GM20431 (cell line): ENCODE results near the gene MEIG1.
"Not testable (repeated sequence)": the region's sequence is repeated elsewhere in the genome, so short reads cannot be mapped to it uniquely, and the experiment has no call there.

ENCODE experiments used
- in situ Hi-C: fragments of 300-500 bp; cut with MseI, MboI; formaldehyde crosslinking; loops from one replicate; pipeline ENCODE4 v1.15.0; 2020; ENCODE audit warnings: low sequenced_read_pairs; ENCODE audit not compliant: unreplicated experiment

The MEIG1 gene

DNA sequence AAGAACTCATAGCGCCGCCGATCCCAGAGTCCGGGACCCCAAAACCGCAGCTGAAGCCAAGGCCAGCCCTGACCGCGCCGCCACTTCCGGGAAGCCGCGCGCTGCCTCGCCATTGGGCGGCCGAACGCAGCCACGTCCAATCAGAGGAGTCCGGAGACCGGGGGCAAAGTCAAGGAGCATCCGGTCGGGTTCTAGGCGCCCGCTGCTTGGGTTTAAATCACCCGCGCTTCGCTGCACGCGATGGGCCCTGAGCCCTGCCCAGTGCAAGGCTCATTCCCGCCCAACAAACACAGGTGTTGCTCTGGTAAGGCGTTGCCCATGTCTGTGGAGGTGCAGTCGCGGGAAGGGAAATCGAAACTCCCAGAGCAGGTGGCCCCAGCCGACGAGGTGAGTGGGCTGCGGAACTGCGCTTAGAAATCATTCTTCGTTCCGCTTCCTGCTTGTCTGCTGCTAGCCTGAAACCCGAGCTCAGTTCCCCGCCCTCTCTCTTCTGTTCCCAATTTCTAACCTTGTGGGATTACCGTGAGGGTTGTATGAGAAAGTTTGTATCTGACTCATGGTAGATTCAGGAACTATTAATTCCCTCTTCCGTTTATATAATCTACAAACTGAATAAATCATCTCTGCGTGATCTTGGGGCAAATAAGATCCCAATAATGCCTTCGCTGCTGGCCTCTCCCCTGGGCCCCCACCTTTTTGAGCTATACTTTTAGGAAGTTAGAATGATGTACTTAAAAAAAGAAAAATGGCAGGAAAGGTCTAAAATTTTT, 5.0 kb upstream of the MEIG1 start, which contains the start of gene DCLRE1C:
Gene DCLRE1C (minus strand): TSS at position 96 of the 770 bp plus-strand sequence. CDS start 86 bp downstream, at position 10.
- in situ Hi-C loops, result loop anchor here (25.0 kb wide), 1 partner anchor 442 kb away; no protein-coding TSS in a partner anchor

DNA sequence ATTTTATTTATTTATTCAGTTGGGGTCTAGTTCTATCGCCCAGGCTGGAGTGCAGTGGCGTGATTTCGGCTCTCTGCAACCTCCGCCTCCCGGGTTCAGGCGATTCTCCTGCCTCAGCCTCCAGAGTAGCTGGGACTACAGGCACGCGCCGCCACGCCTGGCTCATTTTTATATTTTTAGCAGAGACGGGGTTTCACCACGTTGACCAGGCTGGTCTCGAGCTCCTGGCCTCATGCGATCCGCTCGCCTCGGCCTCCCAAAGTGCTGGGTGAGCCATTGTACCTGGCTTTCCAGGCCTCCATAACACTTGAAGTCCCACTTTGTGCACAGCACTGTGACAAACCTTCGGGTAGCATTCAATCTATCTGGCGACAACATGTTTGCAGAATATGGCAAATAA, 4.3 kb upstream of the MEIG1 start:
- in situ Hi-C loops, result loop anchor here (25.0 kb wide), 1 partner anchor 443 kb away; no protein-coding TSS in a partner anchor

DNA sequence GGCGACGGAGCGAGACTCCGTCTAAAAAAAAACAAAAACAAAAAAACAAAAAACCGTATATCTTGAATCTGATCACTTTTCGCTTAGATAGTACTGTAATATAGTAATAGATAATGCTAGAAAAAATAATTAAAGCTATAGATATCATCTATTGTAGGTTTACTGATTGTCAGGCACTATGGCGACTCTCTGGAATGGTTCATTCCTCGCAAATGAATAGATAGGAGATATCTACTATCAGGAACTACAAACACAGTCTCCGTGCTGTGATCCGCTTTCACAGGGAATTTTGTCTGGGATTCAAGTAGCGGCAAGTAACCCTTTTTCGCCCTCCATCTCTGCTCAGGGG, 342 bp upstream of the MEIG1 start:
- in situ Hi-C loops, result loop anchor here (25.0 kb wide), 1 partner anchor 447 kb away; no protein-coding TSS in a partner anchor

DNA sequence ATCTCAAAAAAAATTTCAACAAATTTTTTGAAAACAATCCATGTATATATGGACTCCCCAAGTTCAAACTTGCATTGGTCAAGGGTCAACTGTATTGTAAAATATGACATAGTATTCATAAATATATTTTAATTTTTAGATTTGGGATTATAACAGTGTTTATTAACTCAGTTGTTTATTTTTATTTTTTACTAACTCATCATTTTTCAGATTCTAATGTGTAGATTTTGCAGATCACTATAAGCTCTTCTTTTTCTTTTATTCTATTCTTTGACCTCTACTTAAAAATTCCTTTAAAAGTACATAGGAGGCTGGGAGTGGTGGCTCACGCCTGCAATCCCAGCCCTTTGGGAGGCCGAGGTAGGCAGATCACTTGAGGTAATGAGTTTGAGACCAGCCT, 8.7 kb downstream of the MEIG1 start:
- in situ Hi-C loops, result loop anchor here (25.0 kb wide), 1 partner anchor 456 kb away; no protein-coding TSS in a partner anchor

DNA sequence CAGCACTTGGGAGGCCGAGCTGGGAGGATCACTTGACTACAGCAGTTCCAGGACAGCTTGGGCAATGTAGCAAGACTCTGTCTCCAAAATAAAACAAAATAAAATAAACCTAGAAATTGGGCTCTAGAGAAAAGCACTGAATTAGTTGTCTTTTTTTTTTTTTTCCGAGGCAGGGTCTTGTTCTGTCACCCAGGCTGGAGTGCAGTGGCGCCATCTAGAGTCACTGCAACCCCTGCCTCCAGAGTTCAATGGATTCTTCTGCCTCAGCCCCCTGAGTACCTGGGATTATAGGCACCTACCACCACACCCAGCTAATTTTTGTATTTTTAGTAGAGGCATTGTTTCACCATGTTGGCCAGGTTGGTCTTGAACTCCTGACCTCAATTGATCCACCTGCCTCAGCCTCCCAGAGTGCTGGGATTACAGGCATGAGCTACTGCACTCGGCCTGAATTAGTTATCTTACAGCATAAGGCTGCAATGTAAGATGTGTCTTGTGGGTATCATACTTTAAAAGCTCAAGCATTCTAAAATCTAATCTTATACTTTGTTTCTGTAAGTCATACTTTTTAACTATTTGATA, 12.8 kb downstream of the MEIG1 start:
- in situ Hi-C loops, result loop anchor here (25.0 kb wide), 1 partner anchor 460 kb away; no protein-coding TSS in a partner anchor

DNA sequence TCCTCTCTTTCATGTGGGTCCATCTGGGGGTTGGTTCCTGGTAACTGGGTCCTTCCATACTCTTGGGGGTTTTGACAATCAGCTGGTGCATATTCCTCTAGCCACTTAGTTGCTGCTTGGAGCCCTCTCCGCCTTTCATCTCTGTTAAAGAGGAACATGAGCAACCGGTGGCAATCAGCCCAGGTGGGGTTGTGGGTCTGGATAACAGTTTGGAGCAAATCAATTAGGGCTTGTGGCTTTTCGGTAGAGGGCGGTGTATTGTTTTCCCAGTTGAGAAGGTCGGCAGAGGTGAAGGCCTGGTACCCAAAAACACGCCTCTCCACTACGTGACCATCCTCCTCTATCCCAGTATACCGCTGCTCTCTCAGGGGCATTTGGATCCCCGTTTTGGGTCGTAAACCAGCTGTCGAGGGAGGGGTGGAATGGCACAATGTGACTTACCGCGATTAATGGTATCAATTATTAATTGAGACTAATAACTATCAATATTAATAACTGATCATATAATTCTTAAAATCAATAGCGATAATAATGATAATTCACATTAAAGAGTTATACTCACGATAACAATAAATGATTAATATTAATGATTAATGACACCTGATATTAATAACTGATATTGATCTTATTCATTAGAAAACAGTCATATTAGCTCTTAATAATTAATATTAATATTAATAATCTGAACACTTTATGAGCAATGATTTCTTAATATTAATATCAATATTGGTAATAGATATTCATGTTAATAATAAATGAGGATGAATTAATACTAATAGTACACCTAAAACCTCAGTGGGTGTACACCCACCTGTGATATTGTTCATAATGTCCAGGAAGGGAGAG, 15.2 kb downstream of the MEIG1 start:
- in situ Hi-C loops, result loop anchor here (25.0 kb wide), 1 partner anchor 462 kb away; no protein-coding TSS in a partner anchor

DNA sequence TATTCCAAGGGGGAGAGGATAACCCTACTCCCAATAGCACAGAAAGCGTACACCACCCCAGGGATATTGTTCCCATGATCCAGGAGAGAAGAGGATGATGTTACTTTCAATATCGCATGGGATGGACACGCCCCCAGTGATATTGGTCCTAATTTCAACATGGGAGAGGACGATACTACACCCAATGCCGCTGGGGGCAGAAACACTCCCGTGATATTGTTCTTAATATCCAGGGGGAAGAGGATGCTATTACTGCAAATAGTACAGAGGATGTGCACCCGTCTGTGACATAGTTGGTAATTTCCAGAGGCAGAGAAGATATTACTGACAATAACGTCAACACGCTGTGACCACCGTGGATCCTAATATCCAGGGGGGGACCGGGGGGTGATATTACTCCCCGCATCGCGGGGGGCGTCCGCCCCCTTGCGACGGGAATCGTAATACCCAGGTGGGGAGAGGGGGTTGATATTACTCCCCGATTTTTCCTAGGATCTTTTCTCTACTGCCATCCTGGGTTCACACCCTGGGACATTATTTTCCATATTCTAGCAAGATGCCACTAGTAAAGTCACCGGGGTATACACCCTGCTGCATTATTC, 16.6 kb downstream of the MEIG1 start:
- in situ Hi-C loops, result no loop called here

DNA sequence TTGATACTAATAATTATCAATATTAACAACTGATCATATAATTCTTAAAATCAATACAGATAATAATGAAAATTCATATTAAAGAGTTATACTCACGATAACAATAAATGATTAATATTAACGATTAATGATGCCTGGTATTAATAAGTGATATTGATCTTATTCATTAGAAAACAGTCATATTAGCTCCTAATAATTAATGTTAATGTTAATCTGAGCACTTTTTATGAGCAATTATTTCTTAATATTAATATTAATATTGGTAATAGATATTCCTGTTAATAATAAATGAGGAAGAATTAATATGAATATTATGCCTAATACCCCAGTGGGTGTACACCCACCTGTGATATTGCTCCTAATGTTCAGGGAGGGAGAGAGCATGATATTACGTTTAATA, 23.6 kb downstream of the MEIG1 start:
- in situ Hi-C loops, result no loop called here

DNA sequence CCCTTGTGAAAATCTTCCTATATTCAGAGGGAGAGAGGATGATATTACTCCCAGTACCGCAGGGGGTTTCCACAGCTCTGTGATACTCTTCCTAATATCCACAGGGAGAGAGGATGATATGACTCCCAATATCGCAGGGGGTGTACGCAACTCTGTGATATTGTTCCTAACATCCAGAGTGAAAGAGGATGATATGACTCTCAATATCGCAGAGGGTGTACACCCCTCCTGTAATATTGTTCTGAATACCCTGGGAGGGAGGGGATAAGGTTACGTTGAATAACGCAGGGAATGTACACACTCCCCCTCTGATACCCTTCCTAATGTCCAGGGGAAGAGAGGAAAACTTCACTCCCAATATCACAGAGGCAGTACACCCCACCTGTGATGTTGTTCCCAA, 30.4 kb downstream of the MEIG1 start:
- in situ Hi-C loops, result not testable (repeated sequence)

DNA sequence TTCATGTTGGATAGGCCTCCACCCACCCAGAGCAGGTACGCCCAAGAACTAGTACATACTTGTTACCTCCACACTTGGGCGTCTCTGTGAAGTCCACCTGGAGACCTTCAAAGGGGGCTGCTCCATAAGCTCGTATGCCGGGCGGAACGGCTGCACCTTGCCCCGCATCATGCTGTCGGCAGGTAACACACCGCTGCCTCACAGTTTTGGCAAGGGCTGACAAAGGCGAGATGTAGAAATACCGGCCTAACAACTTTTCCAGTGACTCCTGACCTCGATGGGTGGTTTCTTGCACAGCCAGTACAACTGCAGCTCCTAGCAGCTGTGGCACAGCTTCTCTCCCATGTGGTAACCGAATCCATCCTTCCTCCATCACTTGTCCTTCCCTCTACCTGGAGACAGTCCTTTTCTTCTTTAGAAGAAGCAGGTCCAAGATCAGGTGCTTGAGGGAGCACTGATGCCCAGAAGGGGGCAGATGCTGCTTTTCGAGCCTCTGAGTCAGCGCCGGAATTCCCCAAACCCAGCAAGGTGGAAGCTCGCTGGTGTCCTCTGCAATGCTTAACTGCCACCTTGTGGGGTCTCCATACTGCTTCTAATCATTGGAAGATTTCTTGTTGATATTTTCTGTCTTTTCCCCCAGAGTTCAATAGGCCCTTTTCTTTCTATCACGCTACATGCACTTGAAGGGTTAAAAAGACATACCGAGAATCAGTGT, 32.0 kb downstream of the MEIG1 start:
- in situ Hi-C loops, result not testable (repeated sequence)

DNA sequence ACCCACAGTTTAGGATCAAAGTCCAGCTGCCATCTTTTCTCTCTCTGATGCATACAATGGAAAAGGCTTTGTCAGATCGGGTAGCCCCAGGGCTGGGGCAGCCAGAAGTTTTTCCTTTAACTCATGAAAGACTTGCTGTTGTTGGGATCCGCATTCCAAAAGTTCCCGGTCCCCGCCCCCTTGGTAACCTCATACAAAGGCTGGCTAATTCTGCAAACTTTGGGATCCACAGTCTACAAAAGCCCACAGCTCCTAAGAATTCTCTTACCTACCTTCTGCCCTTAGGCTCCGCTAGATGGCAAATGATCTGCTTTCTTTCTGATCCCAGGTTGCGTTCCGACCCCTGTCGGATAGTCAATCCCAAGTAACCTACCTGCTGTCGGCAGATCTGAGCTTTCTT, 33.1 kb downstream of the MEIG1 start:
- in situ Hi-C loops, result not testable (repeated sequence)

DNA sequence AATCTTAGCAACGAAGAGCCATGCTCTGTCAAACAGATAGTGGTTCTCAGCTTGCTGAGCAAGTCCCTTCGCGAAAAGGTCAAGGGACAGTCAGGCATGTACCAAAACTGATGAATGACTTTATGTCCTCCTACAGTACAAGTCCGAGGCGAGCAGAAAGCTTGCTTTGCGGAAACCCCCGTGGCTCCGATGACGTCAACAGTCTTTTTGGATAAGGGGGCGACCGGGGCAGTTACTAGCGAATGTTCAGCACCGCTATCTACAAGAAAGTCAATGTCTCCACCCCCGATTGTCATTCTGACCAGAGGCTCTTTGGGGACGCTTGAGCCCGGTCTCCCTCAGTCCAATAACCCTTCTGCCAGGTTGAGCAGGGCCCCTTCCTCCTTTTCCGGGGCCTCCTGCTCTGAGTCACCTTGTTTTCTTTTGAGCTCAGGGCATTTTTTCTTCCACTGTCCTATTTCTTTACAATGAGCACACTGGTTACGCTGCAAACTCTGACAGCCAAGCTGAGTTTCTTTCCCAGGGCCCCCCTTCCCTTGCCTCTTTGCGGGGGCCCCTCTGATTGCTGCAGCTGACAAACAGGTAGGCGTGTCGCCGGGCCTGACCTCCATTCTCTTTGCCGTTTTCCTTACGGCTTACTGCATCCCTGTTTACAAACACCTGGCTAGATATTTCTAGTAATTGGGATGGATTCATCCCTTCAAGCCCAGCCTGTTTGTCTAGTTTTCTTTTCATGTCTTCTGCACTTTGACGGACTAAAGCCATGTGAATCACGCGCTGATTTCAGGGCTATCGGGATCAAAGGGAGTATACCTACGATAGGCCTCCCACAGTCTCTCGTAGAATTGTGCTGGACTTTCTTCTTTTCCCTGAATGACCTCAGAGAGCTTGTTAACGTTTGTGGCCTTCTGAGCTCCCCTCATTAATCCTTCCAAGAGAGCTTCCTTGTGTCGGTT, 34.6 kb downstream of the MEIG1 start:
- in situ Hi-C loops, result not testable (repeated sequence)

DNA sequence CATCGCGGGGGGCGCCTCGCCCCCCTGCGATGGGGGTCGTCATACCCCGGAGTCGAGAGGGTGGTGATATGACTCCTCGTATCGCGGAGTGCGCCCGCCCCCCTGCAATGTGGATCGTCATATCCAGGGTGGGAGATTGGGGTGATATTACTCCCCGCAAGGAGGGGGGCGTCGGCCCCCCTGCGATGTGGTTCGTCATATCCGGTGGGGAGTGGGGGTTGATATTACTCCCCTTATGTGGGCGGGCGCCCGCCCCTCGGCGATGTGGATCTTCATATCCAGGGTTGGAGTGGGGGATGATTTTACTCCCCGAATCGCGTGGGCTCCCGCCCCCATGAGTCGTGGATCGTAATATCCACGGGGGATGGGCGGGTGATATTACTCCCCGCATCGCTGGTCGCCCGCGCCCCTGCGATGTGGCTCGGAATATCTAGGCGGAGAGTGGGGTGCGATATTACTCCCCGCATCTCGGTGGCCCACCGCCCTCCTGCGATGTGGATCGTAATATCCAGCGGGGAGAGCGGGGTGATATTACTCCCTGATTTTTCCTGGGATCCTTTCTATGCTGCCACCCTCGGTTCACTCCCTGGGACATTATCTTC, 36.9 kb downstream of the MEIG1 start:
- in situ Hi-C loops, result no loop called here

DNA sequence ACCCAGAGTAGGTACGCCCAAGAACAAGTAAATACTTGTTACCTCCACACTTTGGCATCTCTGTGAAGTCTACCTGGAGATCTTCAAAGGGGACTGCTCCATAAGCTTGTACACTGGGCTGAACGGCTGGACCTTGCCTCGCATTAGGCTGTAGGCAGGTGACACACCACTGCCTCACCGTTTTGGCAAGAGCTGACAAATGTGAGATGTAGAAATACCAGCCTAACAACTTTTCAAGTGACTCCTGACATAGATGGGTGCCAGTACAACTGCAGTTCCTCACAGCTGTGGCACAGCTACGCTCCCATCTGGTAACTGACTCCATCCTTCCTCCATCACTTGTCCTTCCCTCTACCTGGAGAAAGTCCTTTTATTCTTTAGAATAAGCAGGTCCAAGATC, 54.3 kb downstream of the MEIG1 start:
- in situ Hi-C loops, result not testable (repeated sequence)

DNA sequence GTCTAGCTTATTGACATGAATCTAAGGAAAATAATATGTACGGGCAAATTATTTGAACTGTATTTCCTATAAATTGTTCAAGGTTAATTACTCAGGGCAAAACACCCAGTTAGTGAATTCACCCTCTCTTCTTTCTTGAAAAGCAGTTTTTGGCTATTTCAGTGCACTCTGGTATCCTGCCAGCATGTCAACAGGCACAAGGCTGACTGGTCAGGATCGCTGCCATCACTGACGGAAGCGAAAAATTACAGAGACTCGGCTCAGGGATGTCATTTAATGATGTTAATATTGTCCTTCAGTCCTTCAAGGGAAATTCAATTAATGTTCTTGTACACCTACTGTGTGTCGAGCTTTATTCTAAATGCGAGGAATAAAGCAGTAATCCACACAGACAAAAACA, 56.3 kb downstream of the MEIG1 start:
- in situ Hi-C loops, result no loop called here

DNA sequence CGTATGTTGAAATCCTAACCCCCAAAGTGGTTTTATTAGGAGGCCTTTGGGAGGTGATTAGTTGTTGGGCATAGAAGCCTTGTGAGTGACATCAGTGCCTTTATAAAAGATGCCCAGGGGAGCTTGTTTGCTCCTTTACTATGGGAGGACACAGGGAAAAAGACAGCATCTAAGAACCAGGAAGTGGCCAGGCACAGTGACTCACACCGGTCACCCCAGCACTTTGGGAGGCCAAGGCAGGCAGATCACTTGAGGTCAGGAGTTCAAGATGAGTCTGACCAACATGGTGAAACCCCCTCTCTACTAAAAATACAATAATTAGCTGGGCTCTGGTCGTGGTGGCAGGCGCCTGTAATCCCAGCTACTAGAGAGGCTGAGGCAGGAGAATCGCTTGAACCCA, 61.8 kb downstream of the MEIG1 start:
- in situ Hi-C loops, result not testable (repeated sequence)
